HG03439 (cell line): ENCODE measurements around the gene DAD1.
"Not testable (repeated sequence)": the region's sequence is repeated elsewhere in the genome, so short reads cannot be mapped to it uniquely, and the experiment has no call there.

Source experiments
- ATAC-seq: cut with Tn5 transposase; IDR thresholded peaks from one replicate; pipeline ENCODE4 v1.9.1; 2021; ENCODE audit warnings: mild to moderate bottlenecking, moderate library complexity; ENCODE audit not compliant: unreplicated experiment

The DAD1 gene

GRCh38 chr14:22569737-22570131, 19.3 kb downstream of the DAD1 start:
- no peak for ATAC-seq

- ATAC-seq, result no peak
Measured at GRCh38 chr14:22569106-22569736, 19.8 kb downstream of the DAD1 start.

- ATAC-seq, result no peak
Measured at GRCh38 chr14:22567437-22567836, 21.6 kb downstream of the DAD1 start.

DNA sequence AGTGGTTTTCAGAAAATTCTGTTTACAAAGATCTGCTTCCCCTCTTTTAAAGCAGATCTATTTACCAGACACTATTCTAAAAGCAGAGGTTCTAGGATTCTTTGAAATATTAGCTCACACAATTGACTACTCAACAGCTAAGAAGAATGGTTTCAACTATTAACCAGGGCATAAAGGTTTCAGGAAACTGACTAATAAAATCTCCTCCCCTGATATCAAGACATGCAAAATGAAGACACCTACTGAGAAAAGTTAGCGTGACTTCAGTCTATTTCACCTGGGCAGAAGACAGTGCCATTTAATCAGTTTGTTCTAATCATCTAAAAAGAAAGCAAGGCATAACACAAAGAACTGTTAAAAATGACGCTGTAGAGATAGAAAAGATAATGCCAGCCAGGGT, 22.2 kb downstream of the DAD1 start:
- no peak for ATAC-seq

- ATAC-seq, result not testable (repeated sequence)
Measured at GRCh38 chr14:22566266-22566665, 22.8 kb downstream of the DAD1 start.

DNA sequence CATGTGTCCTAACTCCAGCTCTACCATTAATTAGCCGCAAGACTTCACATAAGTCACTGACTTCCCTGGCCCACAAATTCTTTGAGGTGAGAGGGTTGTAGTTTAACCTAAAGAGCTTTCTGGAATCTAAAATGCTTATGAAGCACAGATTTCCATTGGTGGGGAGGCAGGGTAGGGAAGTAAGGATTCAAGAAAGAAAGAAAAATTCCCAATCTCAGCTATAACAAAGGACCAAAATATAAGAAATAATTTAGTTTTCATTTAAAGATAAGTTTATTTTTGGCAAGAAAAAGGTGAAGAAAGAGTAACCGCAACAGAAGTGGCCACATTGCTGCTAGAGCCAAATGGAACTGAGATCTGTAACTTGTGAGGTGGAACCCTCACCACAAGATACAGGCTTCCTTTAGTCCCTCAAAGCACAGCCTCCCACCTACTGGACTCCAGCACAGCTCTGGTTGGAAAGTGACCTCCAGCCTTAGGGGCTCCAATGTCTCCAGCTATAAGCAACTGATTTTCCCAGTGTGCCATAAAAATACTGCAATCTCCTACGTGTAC, 23.6 kb downstream of the DAD1 start:
- peak; percentile 24 for ATAC-seq

DNA sequence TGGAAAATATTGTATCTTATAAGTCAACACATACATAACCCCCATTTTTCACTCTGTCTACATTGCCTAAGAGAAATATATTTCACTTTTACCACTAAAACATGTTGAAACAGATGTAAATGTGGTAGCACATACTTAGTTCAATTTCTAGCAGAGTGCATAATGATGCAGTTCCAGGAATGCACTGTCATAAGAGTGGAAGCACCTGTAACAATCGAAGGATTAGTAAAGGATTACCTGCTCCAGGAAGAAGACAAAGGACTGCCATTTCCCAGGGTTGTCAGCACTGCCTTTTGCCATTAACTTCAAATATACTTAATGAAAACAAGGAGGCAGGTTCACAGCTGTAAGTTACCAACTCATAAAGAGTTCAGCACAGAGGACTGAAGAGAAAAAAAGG, 24.6 kb downstream of the DAD1 start:
- ATAC-seq, result no peak

- ATAC-seq, result no peak
Measured at GRCh38 chr14:22563987-22564386, 25.0 kb downstream of the DAD1 start.

GRCh38 chr14:22561661-22562579, 27.1 kb downstream of the DAD1 start:
- ATAC-seq, result no peak

DNA sequence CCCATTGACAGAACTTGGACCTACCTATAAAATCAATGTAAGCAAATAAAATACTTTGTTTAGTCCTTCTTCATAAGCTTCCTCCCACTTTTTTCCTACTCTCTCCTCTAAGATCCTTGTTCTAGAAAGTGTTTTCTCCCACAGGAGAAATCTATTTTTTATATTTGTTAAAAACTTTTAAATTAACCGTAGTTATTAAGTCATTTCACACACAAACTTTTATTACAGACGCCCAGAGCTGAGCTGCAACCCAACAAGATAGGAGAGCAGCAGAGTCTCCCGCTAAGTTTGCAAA, 27.7 kb downstream of the DAD1 start:
- ATAC-seq, result no peak

GRCh38 chr14:22560662-22561365, 28.2 kb downstream of the DAD1 start:
- ATAC-seq, result no peak

DNA sequence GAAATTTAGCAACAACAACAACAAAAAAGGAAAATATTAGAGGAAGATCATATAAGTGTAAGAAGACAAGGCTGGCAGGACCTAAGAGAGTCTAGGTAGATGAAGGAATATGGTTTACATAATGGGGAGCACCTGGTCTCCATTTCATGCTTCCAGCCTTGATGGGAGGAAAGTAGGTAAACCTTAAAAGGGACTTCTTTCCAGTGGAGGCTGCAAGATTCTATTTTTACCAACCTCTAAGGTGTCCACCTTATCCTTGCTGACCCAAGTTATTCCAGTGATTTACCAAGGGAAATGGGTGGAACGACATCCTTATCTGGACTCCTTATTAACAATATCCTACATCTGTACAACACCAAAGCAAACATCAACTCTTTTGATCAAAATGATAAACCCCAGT, 30.0 kb downstream of the DAD1 start:
- no peak for ATAC-seq

- ATAC-seq, result no peak
Measured at GRCh38 chr14:22558221-22558913, 30.7 kb downstream of the DAD1 start.

GRCh38 chr14:22557846-22558220, 31.2 kb downstream of the DAD1 start:
- no peak for ATAC-seq

DNA sequence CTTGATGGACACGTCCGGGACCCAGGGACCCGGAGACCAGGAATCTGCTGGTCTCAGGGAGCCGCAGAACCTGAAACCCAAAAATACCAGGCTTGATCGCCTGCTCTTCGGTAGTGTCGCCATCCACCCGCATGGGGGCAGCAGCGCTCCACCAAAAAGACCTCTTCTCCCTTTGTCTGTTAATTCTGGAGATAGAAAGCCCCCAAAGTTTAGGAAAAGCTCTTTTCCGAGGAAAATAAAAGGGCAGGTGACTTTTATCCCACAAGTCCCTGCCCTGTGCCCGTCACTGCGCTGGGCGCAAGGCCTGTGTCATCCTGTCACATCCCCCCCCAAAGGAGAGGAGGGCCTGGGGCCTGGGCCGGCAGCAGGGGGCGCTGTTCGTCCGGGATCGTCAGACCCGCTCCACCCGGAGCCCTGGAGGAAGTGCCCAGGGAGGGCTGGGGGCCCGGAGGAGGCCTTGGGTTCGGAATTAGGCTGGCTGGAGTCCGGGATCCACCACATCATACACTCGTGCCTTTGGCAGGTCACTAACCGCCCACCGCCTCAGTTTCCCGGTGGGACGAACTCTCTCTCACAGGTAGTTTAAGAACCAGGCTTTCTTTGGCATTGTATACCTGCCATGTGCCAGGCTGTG, 31.9 kb downstream of the DAD1 start:
- ATAC-seq, result peak; percentile 36

GRCh38 chr14:22556021-22556989, 32.7 kb downstream of the DAD1 start:
- ATAC-seq, result peak; percentile 65

DNA sequence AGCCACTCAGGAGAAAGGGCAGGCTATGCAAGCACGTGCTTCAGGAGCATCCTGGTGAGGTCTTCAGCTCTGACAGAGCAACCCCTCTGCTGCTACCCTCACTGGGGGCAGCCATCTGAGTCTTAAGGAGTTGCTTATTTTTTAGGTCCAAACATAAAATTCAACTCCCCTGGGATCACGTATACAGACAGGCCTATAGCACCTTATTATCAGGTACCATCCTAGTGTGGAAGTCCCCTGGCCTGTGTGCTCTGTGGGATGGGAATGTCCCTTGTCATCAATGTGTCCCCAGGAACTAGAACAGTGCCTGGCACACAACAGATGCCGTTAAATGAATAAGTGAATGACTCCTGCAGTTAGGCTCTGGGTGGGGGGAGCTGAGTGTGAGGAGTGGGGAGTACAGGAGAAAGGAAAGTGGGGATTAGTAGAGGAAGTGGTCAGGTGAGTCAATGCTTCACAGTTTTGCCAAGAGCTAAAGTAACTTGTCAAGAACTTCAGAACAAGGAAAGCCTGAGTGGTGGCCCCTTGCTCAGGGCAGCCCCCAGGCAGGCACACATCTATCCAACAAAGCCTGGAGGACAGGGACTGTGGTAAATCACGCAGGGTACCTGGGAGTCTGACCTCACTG, 33.5 kb downstream of the DAD1 start:
- ATAC-seq, result no peak

DNA sequence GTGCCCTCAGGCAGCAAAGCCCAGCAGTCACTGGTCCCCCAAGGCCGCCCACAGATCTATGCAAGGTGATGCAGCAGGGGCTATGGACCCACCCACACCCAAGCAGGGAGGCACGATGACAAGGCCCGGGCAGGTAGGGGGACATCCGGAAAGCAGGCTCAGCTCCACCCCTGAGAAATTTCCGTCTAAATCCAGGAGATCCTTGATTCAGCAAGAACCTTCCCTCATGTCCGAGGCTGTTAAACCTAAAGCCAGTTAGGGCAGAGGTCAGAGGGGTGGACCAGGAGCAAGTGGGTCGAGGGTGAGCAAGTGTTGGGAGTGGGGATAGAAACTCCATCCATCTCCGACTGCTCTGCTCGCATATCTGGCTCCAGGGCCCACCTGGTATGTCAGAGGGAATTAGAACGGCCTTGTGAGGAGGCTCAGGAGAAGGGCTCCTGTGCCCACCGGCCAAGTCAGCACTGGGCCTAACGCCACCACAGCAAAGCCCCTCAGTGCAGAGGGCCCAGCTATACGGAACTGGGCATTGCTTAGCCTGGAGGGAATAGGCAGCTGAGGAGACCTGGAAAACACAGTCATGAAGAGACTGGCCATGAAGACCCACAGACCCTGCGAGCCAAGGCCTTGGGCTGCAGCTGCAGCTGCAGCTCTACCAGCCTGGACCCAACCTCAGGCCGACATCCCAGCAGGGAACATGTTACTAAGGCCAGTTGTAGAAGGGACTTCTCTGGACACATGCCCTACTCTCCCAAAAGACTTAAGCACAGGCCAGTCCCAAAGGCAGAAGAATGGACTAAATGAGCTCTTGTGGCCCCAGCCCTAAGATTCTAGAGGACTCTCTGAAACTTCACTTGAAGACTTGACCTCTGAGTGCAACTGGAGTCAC, 34.3 kb downstream of the DAD1 start:
- ATAC-seq, result no peak
